Thyroid gland (tissue), 4 donors: ENCODE measurements around the gene ALDH1A2.

Experiments
- CTCF ChIP-seq, 6 experiments: fragments of 200-600 bp in 3 of 6; fragments of 450-650 bp in 3 of 6; sonication (generic) in 3 of 6; IDR thresholded peaks; one replicate each; pipeline ENCODE4 v1.5.1; 2016 to 2019; ENCODE audit warnings: antibody characterized with exemption in 6 of 6, mild to moderate bottlenecking in 2 of 6, inconsistent platforms in 1 of 6, moderate library complexity in 1 of 6
- POLR2A ChIP-seq, 2 donors: fragments of 450-650 bp; IDR thresholded peaks; one replicate each; pipeline ENCODE4 v1.6.1; 2017; ENCODE audit warnings: antibody characterized with exemption in 2 of 2, mild to moderate bottlenecking in 2 of 2, moderate library complexity in 1 of 2

GRCh38 chr15:57914350-57915055 lies 151.0 kb downstream of the ALDH1A2 start:
- TF ChIP-seq CTCF (IDR thresholded peaks at IDR 0.05), result no peak
- TF ChIP-seq POLR2A (IDR thresholded peaks at IDR 0.05), result no peak
